Tibial nerve (tissue), 4 donors: ENCODE data around the gene PTMS. TPM values are rescaled to one million over a fixed set of nuclear protein-coding genes. Genes with fewer than 3 reads are reported as not detected.

ENCODE experiments used
- DNase-seq, 2 donors: peaks; one replicate each; pipeline ENCODE4 v3.0.0-alpha.2; 2019; ENCODE audit warnings: low spot score in 2 of 2
- H3K27ac ChIP-seq, 4 donors: fragments of 200-600 bp; sonication (generic) in 3 of 4; one replicate each; pipeline ENCODE4 v1.5.1; 2017 to 2019; ENCODE audit warnings: mild to moderate bottlenecking in 1 of 4
- H3K27me3 ChIP-seq, 2 donors: fragments of 200-600 bp; sonication (generic) in 1 of 2; one replicate each; pipeline versions ENCODE4 v1.5.1 to v1.6.0; 2017 to 2019
- H3K36me3 ChIP-seq, 3 donors: fragments of 200-600 bp; sonication (generic); one replicate each; pipeline ENCODE4 v1.5.1; 2018 to 2019
- H3K4me1 ChIP-seq, 4 donors: fragments of 200-600 bp; sonication (generic) in 3 of 4; one replicate each; pipeline ENCODE4 v1.5.1; 2017 to 2019
- H3K4me3 ChIP-seq, 4 donors: fragments of 200-600 bp; sonication (generic) in 3 of 4; one replicate each; pipeline ENCODE4 v1.5.1; 2017 to 2019; ENCODE audit warnings: mild to moderate bottlenecking in 1 of 4, moderate library complexity in 1 of 4
- H3K9me3 ChIP-seq, 4 donors: fragments of 200-600 bp; sonication (generic) in 3 of 4; one replicate each; pipeline ENCODE4 v1.5.1; 2017 to 2019
- CTCF ChIP-seq, 5 experiments: fragments of 200-600 bp in 3 of 5; fragments of 450-650 bp in 2 of 5; sonication (generic) in 3 of 5; IDR thresholded peaks; one replicate each; pipeline ENCODE4 v1.5.1; 2016 to 2019; ENCODE audit warnings: antibody characterized with exemption in 5 of 5, mild to moderate bottlenecking in 3 of 5, moderate library complexity in 2 of 5
- EP300 ChIP-seq, 2 donors: sonication (generic); formaldehyde crosslinking; IDR thresholded peaks; one replicate each; pipeline ENCODE4 v1.6.1; 2017; ENCODE audit warnings: antibody characterized with exemption in 2 of 2, mild to moderate bottlenecking in 1 of 2
- POLR2A ChIP-seq, 2 donors: fragments of 450-650 bp; IDR thresholded peaks; one replicate each; pipeline ENCODE4 v1.6.1; 2017; ENCODE audit warnings: antibody characterized with exemption in 2 of 2, mild to moderate bottlenecking in 2 of 2, moderate library complexity in 2 of 2
- WGBS, 2 donors: methylation state at CpG; one replicate each; pipeline ENCODE4 v1.1.5; 2018; 5-methylcytosine and 5-hydroxymethylcytosine counted together
- total RNA-seq, 4 donors: library from RNA; depleted of rRNA; stranded (reverse); fragments of >200 nt; gene quantifications; one replicate each; pipeline ENCODE4 v1.1.0, GENCODE V29; 2016

PTMS gene
- total RNA-seq, 4 donors from 2014 or later = 112 to 225 (median 174) TPM

GRCh38 chr12:6768990-6769389, 2.8 kb downstream of the PTMS start:
- H3K4me3 ChIP-seq = peak overlapping the region in 1 of 4 donors; percentile 84
- H3K4me1 ChIP-seq = peaks cover 3 to 85% (median 41%) of the 10 kb centered on the region in 4 donors
- DNase-seq = peak in 1 of 2 donors; percentile 53
- WGBS, 2 donors = 40 to 57% methylated on average over 6 of the region's 6 CpGs
- H3K9me3 ChIP-seq = no peaks in the 10 kb centered on the region
- H3K36me3 ChIP-seq = peaks cover 0 to 28% (median 0%) of the 10 kb centered on the region in 3 donors
- TF ChIP-seq CTCF (IDR thresholded peaks at IDR 0.05) (no peak), EP300 (IDR thresholded peaks at IDR 0.05) (no peak), POLR2A (IDR thresholded peaks at IDR 0.05) (no peak)
- no peaks in the 10 kb centered on the region for H3K27me3 ChIP-seq
- peak overlapping the region; percentile 30 to 96 (median 92) for H3K27ac ChIP-seq

- WGBS, 2 donors = 53 to 58% methylated on average over 4 of the region's 4 CpGs
- Histone ChIP-seq H3K27ac (peak overlapping the region in 3 of 4 donors; percentile 6 to 96 (median 95)), H3K4me3 (no peak overlapping the region)
Observed at GRCh38 chr12:6769666-6770065, 3.5 kb downstream of the PTMS start.

GRCh38 chr12:6770094-6770493, 3.9 kb downstream of the PTMS start:
- peak overlapping the region in 3 of 4 donors; percentile 6 to 96 (median 75) for H3K27ac ChIP-seq
- H3K9me3 ChIP-seq = no peaks in the 10 kb centered on the region

More at GRCh38 chr12:6769666-6770065, 3.5 kb downstream of the PTMS start:
- no peaks in the 10 kb centered on the region for H3K9me3 ChIP-seq
- peaks cover 0 to 31% (median 0%) of the 10 kb centered on the region in 3 donors for H3K36me3 ChIP-seq
- no peak for TF ChIP-seq POLR2A (IDR thresholded peaks at IDR 0.05)
- H3K4me1 ChIP-seq = peaks cover 3 to 80% (median 39%) of the 10 kb centered on the region in 4 donors
- DNase-seq = no peak
- no peaks in the 10 kb centered on the region for H3K27me3 ChIP-seq

GRCh38 chr12:6770600-6770999, 4.4 kb downstream of the PTMS start:
- WGBS, 2 donors = 76 to 80% methylated on average over 10 of the region's 10 CpGs
- H3K27ac ChIP-seq = peak overlapping the region in 2 of 4 donors; percentile 75 to 96
- TF ChIP-seq EP300 (IDR thresholded peaks at IDR 0.05) (no peak), POLR2A (IDR thresholded peaks at IDR 0.05) (no peak), CTCF (IDR thresholded peaks at IDR 0.05) (no peak)

More at GRCh38 chr12:6770094-6770493, 3.9 kb downstream of the PTMS start:
- TF ChIP-seq POLR2A (IDR thresholded peaks at IDR 0.05) (no peak), EP300 (IDR thresholded peaks at IDR 0.05) (no peak), CTCF (IDR thresholded peaks at IDR 0.05) (no peak)
- peaks cover 0 to 36% (median 0%) of the 10 kb centered on the region in 3 donors for H3K36me3 ChIP-seq
- no peak overlapping the region for H3K4me3 ChIP-seq
- no peak for DNase-seq
- H3K27me3 ChIP-seq = no peaks in the 10 kb centered on the region
- 76 to 82% methylated on average over 12 of the region's 12 CpGs for WGBS, 2 donors
- H3K4me1 ChIP-seq = peaks cover 3 to 75% (median 37%) of the 10 kb centered on the region in 4 donors

GRCh38 chr12:6771091-6771495, 4.9 kb downstream of the PTMS start:
- Histone ChIP-seq H3K9me3 (no peaks in the 10 kb centered on the region), H3K36me3 (peaks cover 0 to 41% (median 0%) of the 10 kb centered on the region in 3 donors), H3K4me1 (peaks cover 3 to 66% (median 31%) of the 10 kb centered on the region in 4 donors), H3K27ac (peak overlapping the region in 2 of 4 donors; percentile 75 to 96), H3K4me3 (no peak overlapping the region), H3K27me3 (no peaks in the 10 kb centered on the region)
- no peak for TF ChIP-seq CTCF (IDR thresholded peaks at IDR 0.05)
- no peak for TF ChIP-seq EP300 (IDR thresholded peaks at IDR 0.05)
- TF ChIP-seq POLR2A (IDR thresholded peaks at IDR 0.05) = no peak
- 82 to 92% methylated on average over 4 of the region's 4 CpGs for WGBS, 2 donors
- no peak for DNase-seq

More at GRCh38 chr12:6770600-6770999, 4.4 kb downstream of the PTMS start:
- no peak for DNase-seq
- H3K4me1 ChIP-seq = peaks cover 3 to 70% (median 32%) of the 10 kb centered on the region in 4 donors
- H3K9me3 ChIP-seq = no peaks in the 10 kb centered on the region
- H3K27me3 ChIP-seq = no peaks in the 10 kb centered on the region
- H3K4me3 ChIP-seq = no peak overlapping the region
- H3K36me3 ChIP-seq = peaks cover 0 to 41% (median 0%) of the 10 kb centered on the region in 3 donors
